ENCODE results near the gene ABCG5. TPM values are rescaled to one million over a fixed set of nuclear protein-coding genes. Genes with fewer than 3 reads are reported as not detected.

The ABCG5 gene
- total RNA-seq, 2 experiments from 2014 or later: not detected

DNA sequence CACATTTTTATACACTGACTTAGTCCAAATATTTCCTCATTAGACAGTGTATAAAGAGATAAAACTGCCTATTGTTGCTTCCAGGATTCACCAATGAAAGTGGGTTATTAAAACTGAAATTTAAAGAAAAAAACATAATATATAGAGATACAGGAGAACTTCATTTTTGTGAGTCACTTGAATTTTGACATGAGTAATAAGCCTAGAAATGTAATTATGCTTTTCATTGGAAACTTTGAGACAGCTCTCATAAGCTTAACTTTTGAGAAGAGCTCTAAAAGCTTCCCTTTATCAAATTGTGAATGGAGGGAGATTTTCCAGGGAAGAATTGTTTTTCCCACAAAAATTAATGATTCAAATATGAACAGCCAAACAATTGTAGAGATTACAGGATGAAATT lies 50.7 kb downstream of the ABCG5 start:
- H3K4me1 Mint-ChIP-seq: no peaks in the 10 kb centered on the region
- CTCF ChIA-PET: interaction anchor here (1.1 kb wide), 1 partner anchor 17 kb away, joined by 3 read pairs; no protein-coding TSS in a partner anchor
- H3K36me3 Mint-ChIP-seq (ENCODE audit: low read depth): no peaks in the 10 kb centered on the region
- H3K27ac Mint-ChIP-seq: no peak overlapping the region
- no peaks in the 10 kb centered on the region for H3K9me3 Mint-ChIP-seq
- DNase-seq: no peak
- no peaks in the 10 kb centered on the region for H3K27me3 Mint-ChIP-seq
- POLR2A ChIA-PET: no interaction called here
- H3K4me3 Mint-ChIP-seq: no peak overlapping the region

DNA sequence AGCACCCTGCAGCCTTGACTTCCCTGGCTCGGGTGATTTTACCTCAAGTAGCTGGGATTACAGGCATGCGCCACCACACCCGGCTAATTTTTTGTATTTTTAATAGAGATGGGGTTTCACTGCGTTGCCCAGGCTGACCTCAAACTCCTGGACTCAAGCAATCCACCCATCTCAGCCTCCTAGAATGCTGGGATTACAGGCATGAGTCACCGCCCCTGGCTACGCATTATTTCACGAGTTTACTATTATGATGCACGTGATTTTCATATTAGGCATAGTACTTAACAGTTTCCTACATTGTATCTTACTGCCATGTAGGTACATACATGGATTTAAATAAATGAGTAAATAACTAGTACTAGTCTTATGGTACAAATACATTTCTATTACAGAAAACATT lies 60.4 kb downstream of the ABCG5 start:
- Mint-ChIP-seq H3K27ac (no peak overlapping the region), H3K27me3 (no peaks in the 10 kb centered on the region), H3K4me1 (peaks cover 14% of the 10 kb centered on the region), H3K4me3 (no peak overlapping the region), H3K9me3 (no peaks in the 10 kb centered on the region), H3K36me3 (ENCODE audit: low read depth) (no peaks in the 10 kb centered on the region)
- no peak for DNase-seq
- POLR2A ChIA-PET: no interaction called here
- CTCF ChIA-PET: no interaction called here

DNA sequence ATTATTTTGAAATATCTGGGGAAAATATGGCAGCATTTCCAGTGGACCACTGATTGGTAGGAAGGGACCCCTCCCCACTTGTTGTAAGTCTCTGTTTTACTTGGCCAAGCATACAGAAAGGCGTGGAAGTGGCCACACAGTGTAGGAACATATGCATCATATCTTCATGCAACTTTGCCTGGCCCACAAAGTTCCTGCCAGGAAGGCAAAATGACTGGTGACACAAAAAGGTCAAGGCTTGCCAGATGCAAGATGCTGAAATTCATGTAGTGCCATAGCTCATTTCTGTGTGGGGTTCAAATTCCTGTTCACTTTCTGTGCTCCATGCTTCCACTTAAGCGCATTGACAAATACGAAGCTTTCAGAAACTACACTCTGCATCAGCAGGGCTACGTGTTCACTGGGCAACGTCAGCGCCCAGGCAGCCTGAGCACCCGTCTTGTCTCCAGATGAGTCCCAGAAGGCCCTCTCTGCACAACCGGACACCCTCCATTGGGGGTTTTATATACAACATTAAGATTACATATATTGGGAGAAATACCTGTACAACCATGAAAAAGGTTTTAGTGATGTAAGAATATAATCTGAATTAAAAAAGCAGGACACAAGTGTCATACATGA lies 61.2 kb downstream of the ABCG5 start:
- POLR2A ChIA-PET: interaction anchor here (0.7 kb wide), 1 partner anchor 553 kb away, joined by 3 read pairs; no protein-coding TSS in a partner anchor
- H3K4me1 Mint-ChIP-seq: peaks cover 16% of the 10 kb centered on the region
- no peak overlapping the region for H3K27ac Mint-ChIP-seq
- no peaks in the 10 kb centered on the region for H3K9me3 Mint-ChIP-seq
- no peaks in the 10 kb centered on the region for H3K36me3 Mint-ChIP-seq (ENCODE audit: low read depth)
- DNase-seq: no peak
- H3K27me3 Mint-ChIP-seq: no peaks in the 10 kb centered on the region
- H3K4me3 Mint-ChIP-seq: no peak overlapping the region
- CTCF ChIA-PET: no interaction called here

DNA sequence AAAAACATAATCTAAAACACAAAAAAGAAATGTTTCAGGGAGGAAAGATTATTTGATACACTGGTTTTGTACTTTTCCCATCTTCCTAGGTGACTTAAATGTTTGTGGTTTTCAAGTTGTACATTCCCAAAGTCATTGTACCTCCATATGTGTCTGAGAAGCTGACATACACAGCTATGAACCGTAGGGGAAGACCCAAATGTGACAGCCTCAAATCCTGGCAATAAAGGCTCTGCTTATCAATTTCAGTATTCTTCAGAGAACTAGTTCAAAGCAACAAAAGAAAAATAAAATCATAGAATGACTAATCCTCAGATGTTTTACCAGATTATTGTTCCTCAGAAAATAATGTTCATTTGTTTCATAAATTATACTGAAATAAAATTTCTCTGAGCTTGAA lies 62.3 kb downstream of the ABCG5 start:
- H3K27ac Mint-ChIP-seq: no peak overlapping the region
- POLR2A ChIA-PET: no interaction called here
- no peak overlapping the region for H3K4me3 Mint-ChIP-seq
- no peaks in the 10 kb centered on the region for H3K9me3 Mint-ChIP-seq
- DNase-seq: no peak
- H3K27me3 Mint-ChIP-seq: no peaks in the 10 kb centered on the region
- no peaks in the 10 kb centered on the region for H3K36me3 Mint-ChIP-seq (ENCODE audit: low read depth)
- peaks cover 16% of the 10 kb centered on the region for H3K4me1 Mint-ChIP-seq
- CTCF ChIA-PET: no interaction called here

DNA sequence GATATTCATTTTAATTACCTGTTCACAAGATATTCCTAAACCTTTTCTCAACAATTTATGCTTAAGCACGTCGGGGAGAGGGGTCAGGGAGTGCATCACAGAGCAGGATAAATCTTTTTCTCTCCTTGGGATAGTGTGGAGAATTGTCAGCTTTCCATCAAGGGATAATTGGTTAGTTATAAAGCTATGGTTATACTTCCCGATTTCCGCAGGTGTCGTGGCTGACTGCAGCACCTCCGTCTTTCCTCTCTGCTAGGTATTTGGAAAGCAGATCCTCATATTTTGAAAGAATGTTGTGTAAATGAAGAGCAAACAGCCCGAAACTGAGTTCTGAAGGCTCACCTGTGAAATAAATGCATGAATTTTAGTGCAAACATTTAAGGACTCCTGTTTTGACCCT lies 64.0 kb downstream of the ABCG5 start:
- H3K4me1 Mint-ChIP-seq: peaks cover 16% of the 10 kb centered on the region
- peak overlapping the region; percentile 63 for H3K27ac Mint-ChIP-seq
- no peaks in the 10 kb centered on the region for H3K36me3 Mint-ChIP-seq (ENCODE audit: low read depth)
- H3K4me3 Mint-ChIP-seq: peak overlapping the region; percentile 92
- no peak for DNase-seq
- ChIA-PET CTCF (interaction anchor here (1.3 kb wide), 1 partner anchor 13 kb away, joined by 6 read pairs; no protein-coding TSS in a partner anchor), POLR2A (no interaction called here)
- H3K27me3 Mint-ChIP-seq: no peaks in the 10 kb centered on the region
- no peaks in the 10 kb centered on the region for H3K9me3 Mint-ChIP-seq

DNA sequence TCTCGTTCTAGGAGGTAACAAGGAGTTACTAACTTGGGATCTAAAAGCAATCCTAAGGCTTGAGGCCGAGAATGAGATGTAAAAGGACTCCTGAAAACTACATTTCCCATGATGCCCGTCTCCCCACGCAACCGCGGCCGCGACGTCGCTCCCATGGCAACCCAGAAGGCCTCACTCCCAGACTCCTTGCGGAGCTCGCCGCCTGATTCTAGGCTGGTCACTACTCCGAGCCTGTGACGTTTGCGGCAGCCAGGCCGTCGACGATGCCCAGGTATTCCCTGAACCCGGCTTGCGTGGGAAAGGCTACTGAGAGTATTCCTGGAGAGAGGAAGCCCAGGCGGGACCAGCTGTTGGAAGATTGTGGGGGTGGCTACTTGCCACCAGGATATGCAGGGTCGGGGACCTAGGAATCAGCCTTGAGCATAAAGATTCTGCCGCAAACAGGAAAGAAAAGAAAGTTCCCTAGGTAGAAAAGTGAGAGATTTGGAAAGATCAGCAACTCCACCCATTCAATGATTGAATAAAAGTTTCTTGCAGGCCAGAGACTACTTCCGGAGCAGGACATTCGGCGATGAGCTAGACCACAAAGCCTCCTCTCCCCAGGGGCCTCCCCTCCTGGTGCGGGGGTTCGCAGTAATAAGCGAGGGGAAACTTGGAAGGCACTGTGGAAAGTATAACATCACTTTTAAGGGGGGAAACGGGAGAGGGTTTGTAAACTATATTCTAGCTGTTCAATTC lies 64.6 kb downstream of the ABCG5 start, which contains the start of gene DYNC2LI1:
TSS of gene DYNC2LI1 (plus strand) at position 164 of the 738 bp plus-strand sequence. CDS start at position 264, 100 bp downstream.
- Mint-ChIP-seq H3K27ac (peak within 1 kb of the TSS; percentile 73), H3K4me3 (peak within 1 kb of the TSS; percentile 92), H3K36me3 (ENCODE audit: low read depth) (no peaks in the 10 kb centered on the region), H3K9me3 (no peaks in the 10 kb centered on the region), H3K4me1 (peaks cover 16% of the 10 kb centered on the region), H3K27me3 (no peaks in the 10 kb centered on the region)
- ChIA-PET CTCF (interaction anchor here (1.3 kb wide), 2 partner anchors 9 to 13 kb away, joined by 5 to 6 read pairs; no protein-coding TSS in a partner anchor), POLR2A (no interaction called here)
- DNase-seq: peak; percentile 83

DNA sequence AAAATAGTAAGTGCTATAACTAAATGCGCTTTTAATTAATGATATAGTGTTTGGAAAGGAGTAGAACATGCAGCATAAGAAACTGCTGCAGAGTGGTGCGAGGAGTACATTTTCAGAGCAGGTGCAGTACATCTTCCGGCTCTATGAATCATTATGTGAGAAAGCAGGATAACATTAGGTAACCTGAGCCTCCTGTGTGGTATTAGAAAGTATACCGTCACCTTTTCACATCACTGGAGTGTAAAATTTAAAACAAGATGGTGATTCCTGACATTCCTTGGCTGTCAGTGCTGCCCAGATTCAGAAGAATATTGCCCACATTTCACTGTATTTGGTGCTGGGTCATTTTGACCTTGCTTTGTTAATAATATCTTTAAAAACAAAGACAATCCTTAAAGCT lies 72.6 kb downstream of the ABCG5 start:
- Mint-ChIP-seq H3K4me1 (no peaks in the 10 kb centered on the region), H3K9me3 (no peaks in the 10 kb centered on the region), H3K36me3 (ENCODE audit: low read depth) (no peaks in the 10 kb centered on the region), H3K27ac (no peak overlapping the region), H3K4me3 (no peak overlapping the region), H3K27me3 (no peaks in the 10 kb centered on the region)
- no peak for DNase-seq
- ChIA-PET POLR2A (no interaction called here), CTCF (no interaction called here)

DNA sequence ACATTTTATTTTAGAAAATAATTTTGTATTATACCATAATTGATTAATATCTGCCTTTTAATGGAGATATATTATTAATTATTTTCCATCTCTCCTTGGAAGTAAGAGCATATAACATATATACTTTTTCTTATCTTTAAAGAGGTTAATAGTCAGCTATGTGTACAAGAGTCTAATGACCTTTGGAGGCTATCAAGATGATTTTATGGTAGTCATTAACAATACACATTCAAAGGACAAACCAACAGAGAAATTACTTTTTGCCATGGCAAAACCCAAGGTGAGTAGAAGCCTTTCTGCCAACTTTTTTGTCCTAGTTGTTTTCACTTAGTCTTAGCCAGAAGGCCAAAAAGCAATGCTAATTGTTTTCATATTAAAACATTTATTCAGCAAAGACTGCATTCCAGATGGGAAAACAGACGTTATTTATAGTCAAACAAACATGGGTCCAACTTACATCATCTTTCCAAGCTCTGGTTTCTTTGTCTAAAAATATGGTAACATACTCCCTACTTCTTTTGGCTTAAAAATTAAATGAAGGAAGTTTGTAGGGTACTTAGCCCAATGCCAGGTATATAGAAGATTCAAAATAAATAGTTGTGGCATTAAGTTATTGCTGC lies 74.4 kb downstream of the ABCG5 start:
- Mint-ChIP-seq H3K27ac (no peak overlapping the region), H3K9me3 (no peaks in the 10 kb centered on the region), H3K4me1 (no peaks in the 10 kb centered on the region), H3K4me3 (no peak overlapping the region), H3K36me3 (ENCODE audit: low read depth) (no peaks in the 10 kb centered on the region), H3K27me3 (no peaks in the 10 kb centered on the region)
- no peak for DNase-seq
- CTCF ChIA-PET: interaction anchor here (1.6 kb wide), 1 partner anchor 9 kb away, joined by 5 read pairs; the partner anchor contains the start of gene DYNC2LI1
- POLR2A ChIA-PET: no interaction called here

DNA sequence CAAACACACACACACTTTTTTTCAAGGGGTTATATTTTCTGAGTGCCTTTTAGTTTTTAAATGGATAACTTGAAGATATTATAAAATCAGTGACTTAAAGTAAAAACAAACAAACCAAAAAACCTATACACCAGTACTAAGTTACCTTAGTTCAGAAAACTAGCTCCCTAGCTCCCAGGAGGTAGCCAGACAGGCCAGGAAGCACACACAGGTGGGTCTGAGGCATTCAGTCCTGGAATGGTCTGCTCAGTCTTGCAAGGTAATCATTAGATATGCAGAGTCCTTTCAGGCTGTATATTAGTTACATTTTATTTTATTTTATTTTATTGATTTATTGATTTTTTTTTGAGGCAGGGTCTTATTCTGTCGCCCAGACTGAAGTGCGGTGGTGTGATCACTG lies 75.5 kb downstream of the ABCG5 start:
- no peaks in the 10 kb centered on the region for H3K9me3 Mint-ChIP-seq
- POLR2A ChIA-PET: interaction anchor here (0.6 kb wide), 1 partner anchor 120 kb away, joined by 3 read pairs; no protein-coding TSS in a partner anchor
- no peaks in the 10 kb centered on the region for H3K36me3 Mint-ChIP-seq (ENCODE audit: low read depth)
- no peaks in the 10 kb centered on the region for H3K27me3 Mint-ChIP-seq
- no peak for DNase-seq
- H3K4me1 Mint-ChIP-seq: no peaks in the 10 kb centered on the region
- CTCF ChIA-PET: no interaction called here
- H3K4me3 Mint-ChIP-seq: no peak overlapping the region
- H3K27ac Mint-ChIP-seq: no peak overlapping the region

Other genes starting within 250 kb of the ABCG5 start
- 10 to 100 TPM; 26.2 to 32.2 TPM for gene THADA, start 242.8 kb downstream of the ABCG5 start, total RNA-seq
- gene PLEKHH2, start 201.6 kb downstream of the ABCG5 start, total RNA-seq: under 1 TPM; 0.20 to 0.40 TPM
- not detected for gene C1GALT1C1L, start 162.4 kb downstream of the ABCG5 start, total RNA-seq
- gene DYNC2LI1, start 64.8 kb downstream of the ABCG5 start, total RNA-seq: 1 to 10 TPM; 4.0 to 5.1 TPM
- not detected for gene ABCG8, start 132 bp upstream of the ABCG5 start, total RNA-seq
- 10 to 100 TPM; 77.6 to 80.2 TPM for gene LRPPRC, start 157.2 kb upstream of the ABCG5 start, total RNA-seq

All from activated CD4-positive, alpha-beta T cell treated with anti-CD3 and anti-CD28 coated beads, Interleukin-2, amount 10 ng/mL, durations not matched to agents 7 days and 5 days (primary cell).